HCT116 (cell line): Measurements from ENCODE around the gene REG1A.

ENCODE experiments used
- ATF3 ChIP-seq: IDR thresholded peaks from 2 replicates; pipeline ENCODE4 v1.6.1; 2012
- CTCF ChIP-seq, 3 experiments: fragments of 200-600 bp in 1 of 3; sonication (generic) in 1 of 3; IDR thresholded peaks in 2 of 3; conservative IDR thresholded peaks in 1 of 3; 2 replicates each; pipeline ENCODE4 v1.5.1; 2012 to 2017; ENCODE audit warnings: low read depth in 2 of 3, low read length in 2 of 3, antibody characterized with exemption in 1 of 3, borderline replicate concordance in 1 of 3, control low read depth in 1 of 3, mild to moderate bottlenecking in 1 of 3, mixed read lengths in 1 of 3, mixed run types in 1 of 3, moderate library complexity in 1 of 3; ENCODE audit not compliant: insufficient read depth in 1 of 3
- EZH2 ChIP-seq: fragments of 200-600 bp; sonication (generic); IDR thresholded peaks from 2 replicates; pipeline ENCODE4 v1.6.1; 2017; ENCODE audit warnings: antibody characterized with exemption, mixed run types
- JUND ChIP-seq: IDR thresholded peaks from 2 replicates; pipeline ENCODE4 v1.6.1; 2012
- MAX ChIP-seq: IDR thresholded peaks from 2 replicates; pipeline ENCODE4 v1.6.1; 2012
- POLR2A ChIP-seq: IDR thresholded peaks from 2 replicates; pipeline ENCODE4 v1.7.0; 2011; ENCODE audit warnings: borderline replicate concordance; ENCODE audit not compliant: insufficient read depth, insufficient read length; ENCODE audit errors: extremely low read depth
- POLR2AphosphoS5 ChIP-seq: IDR thresholded peaks from 2 replicates; pipeline ENCODE4 v1.6.1; 2011; ENCODE audit warnings: mild to moderate bottlenecking, low read depth, low read length, moderate library complexity
- REST ChIP-seq: IDR thresholded peaks from 2 replicates; pipeline ENCODE4 v1.6.1; 2012; ENCODE audit warnings: low read depth
- SRF ChIP-seq: IDR thresholded peaks from 2 replicates; pipeline ENCODE4 v1.6.1; 2012; ENCODE audit warnings: low read depth
- YY1 ChIP-seq: IDR thresholded peaks from 2 replicates; pipeline ENCODE4 v1.6.1; 2011; ENCODE audit warnings: low read length, low read depth, moderate library complexity, mild to moderate bottlenecking; ENCODE audit not compliant: insufficient replicate concordance; ENCODE audit errors: extremely low read depth

GRCh38 chr2:79129260-79129659 is 9.0 kb downstream of the REG1A start:
- TF ChIP-seq YY1 (no peak), CTCF (IDR thresholded peaks at IDR 0.05 in 2 of 3, conservative IDR thresholded peaks at IDR 0.05 in 1 of 3; ENCODE audit: borderline replicate concordance in 1 of 3, insufficient read depth in 1 of 3, low read depth in 2 of 3, low read length in 2 of 3) (no peak), ATF3 (no peak), POLR2AphosphoS5 (no peak), JUND (no peak), POLR2A (no peak), SRF (no peak), EZH2 (no peak), MAX (no peak), REST (no peak)
